GOT3 (cell line): Measurements from ENCODE around the gene ITFG1.
"Not testable (repeated sequence)": the region's sequence is repeated elsewhere in the genome, so short reads cannot be mapped to it uniquely, and the experiment has no call there.

Experiments used
- DNase-seq: peaks from one replicate; lab custom pipeline; 2025; ENCODE audit warnings: mixed read lengths; lab: John Stamatoyannopoulos, UW

ITFG1 gene

DNA sequence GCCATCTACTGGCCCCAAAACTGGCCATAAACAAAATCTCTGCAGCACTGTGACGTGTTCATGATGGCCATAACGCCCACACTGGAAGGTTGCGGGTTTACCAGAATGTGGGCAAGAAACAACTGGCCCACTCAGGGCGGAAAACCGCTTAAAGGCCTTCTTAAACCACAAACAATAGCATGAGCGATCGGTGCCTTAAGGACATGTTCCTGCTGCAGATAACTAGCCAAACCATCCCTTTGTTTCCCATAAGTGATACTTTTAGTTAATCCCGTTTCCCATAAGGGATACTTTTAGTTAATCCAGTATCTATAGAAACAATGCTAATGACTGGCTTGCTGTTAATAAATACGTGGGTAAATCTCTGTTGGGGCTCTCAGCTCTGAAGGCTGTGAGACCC lies 308.4 kb downstream of the ITFG1 start:
- not testable (repeated sequence) for DNase-seq

DNA sequence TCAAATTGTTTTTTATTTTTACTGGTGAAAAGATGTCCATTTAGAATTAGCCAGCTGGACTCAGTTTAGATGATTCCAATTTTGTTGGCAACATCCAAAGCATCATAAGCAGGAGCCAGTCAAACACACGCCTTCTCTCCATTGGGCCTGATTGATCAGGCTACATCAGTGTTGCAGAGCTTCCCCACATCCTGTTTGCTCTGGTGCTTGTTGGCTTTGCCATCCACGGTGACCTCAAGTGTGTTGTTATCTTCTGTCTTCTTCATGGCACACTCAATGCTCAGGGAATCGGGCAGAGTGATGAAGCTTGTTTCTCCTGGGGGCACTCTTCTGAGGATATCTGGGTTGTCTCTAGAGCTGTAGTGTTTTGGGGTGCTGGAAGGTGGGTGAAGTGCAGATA lies 310.8 kb downstream of the ITFG1 start:
- DNase-seq: no peak

DNA sequence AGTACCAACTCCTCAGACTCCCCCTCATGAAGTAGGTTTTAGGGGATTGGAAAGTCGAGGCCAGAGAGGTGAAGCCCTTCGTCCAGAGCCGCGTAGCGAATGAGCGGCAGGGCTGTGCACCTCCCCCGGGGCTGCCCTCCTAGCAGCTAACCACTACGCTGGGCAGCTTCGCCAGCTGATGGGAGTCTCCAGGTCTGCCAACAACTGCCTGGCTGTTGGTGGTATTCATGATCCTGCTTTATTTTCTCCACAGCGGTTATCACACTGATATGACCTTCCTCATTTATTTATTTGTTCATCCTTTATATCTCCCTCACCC lies 316.3 kb downstream of the ITFG1 start:
- DNase-seq: no peak

DNA sequence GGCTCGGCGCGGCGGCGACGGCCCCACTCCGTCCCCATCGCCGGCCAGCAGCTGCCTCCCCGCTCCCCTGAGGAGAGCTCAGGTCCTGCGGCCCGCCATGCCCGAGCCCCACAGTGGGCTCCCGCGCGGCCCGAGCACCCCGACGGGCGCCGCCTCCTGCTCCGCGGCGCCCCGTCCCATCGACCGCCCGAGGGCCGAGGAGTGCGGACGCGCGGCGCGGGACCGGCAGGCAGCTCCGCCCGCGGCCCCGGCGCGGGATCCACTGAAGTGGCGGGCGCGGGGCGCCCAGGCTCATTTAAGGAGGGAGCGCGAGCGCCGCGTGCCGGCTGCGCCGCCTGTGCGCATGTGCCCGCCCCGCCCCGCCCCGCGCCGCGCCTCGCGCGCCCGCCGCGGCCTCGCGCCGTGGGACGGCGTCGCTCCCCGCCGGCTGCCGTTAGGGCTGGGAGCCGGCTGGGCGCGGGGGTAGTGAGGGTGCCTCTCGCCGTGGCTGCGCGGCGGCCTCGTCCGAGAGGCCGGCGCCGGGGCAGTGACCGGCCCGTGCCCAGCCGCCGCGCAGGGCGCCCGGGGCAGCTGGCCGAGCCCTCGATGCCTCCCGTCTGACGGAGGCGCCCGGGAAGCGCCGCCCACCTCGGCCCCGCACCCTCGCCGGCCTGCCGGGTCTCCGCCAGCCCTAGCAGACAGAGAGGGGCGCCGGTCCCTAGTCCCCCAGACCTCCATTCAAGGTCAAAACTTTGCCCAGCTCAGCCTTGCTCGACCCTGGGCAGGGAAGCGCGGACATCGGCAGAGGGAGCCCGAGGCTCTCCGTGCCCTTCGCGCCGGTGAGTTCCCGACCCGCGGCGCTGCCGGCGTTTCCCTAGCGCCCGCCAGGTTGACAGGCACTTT lies 316.9 kb downstream of the ITFG1 start, which contains the start of gene NETO2:
TSS of gene NETO2 (minus strand) at position 269 of the 882 bp plus-strand sequence. CDS start 333 bp downstream, outside the sequence.
- DNase-seq: peak; percentile 57

DNA sequence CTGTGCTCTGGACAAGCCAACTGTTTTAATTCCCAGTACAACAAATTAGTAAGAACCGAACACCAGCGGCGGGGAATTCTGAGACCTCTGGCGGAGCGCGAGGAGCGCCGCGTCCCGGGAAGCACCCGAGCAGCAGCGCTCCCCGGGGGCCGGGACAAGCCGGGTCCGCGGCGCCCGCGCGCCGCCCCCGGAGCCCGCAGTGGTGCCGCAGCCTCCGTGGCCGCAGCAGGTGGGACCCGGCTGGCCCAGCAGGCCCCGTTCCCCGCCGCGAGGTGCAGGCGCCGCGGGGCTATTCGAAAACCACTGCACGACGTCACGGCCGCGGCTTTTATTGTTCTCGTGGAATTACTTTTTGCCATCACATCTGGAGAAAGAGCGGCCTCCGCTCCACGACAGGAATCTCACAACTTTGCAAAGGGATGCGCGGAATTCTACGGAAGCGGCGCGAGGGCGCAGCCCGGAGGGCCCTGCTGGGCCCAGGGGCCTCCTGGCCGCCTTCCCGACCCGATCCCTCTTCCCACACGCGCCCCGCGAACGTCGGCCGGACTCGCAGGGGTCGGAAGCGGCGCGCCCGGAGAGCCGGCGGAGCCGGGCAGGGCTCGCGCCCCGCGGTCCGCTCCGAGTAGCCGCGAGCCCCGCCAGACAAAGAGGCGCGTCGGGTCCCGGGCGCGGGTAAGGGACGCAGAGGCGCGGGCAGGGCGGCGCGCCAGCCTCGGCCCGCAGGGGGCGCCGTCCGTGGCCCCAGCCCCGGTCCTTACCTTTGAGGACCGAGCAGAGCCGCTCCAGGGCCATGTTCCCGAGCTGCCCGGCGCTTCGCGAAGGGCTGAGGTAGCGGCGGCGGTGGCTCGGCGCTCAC lies 317.8 kb downstream of the ITFG1 start:
- peak; percentile 54 for DNase-seq

DNA sequence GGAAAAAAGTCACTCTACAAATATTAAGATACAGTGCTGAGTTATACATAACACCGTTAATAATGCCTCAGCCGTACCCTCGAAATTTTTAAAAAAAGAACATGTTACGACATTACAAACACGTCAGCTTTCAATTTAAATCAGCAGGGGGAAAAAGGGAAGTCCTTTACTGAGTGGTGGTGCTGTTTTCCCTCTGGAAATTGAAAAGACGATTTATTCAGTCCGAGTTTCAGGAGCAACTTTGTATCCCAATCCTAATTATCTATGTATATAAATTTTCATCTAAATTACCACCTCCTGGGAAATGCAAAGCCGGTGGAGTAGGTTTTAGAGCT lies 318.4 kb downstream of the ITFG1 start:
- DNase-seq: no peak

DNA sequence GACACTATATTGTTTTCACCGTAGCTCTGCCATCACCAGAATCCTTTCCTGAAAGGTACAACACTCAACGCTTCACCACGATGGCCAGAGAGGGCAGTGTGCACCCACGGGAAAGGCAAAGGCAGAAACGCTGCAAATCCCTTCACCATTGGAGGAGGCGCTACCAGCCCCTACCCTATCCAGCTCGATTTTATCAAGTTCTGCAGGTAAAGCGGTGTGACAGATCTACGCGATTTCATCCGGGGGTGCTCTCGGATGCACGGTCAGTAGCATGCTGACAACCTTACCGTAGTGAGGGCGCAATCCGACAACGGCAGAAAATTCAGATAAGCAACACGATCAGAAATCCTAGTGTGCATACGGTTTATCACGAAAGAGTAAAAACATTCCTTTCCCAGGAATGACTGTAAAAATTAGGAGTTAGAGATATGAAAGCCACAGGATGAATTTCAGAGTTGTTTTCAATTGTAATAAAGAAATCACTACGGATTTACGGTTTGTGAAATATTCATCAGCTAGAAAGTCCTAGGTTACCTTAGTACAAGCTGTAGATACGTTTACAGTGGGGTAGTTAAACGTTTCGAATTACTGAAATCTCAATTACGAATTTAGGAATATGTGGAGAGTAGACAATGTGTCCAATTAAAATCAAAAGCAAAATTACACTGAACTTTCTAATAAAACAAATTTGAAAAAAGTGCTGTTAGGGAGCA lies 318.9 kb downstream of the ITFG1 start:
- DNase-seq: peak; percentile 46

DNA sequence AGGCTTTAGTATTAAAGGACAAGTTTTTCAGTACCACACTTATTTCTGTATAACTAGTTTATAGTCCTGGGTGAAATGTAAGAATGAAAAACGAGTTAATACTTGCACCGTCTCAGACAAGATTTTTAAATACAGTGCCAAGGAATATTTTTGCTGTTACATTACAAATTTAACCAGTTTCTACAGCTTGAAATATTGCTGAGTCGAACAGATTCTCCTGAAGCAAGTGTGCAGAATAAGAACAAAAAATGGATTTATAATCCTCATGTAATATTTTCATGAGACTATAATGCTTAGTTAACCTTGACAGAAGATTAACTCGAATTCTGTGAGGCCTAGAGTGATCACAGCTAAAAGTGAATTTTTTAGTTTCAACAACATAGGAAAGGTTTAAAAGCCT lies 320.2 kb downstream of the ITFG1 start:
- no peak for DNase-seq

DNA sequence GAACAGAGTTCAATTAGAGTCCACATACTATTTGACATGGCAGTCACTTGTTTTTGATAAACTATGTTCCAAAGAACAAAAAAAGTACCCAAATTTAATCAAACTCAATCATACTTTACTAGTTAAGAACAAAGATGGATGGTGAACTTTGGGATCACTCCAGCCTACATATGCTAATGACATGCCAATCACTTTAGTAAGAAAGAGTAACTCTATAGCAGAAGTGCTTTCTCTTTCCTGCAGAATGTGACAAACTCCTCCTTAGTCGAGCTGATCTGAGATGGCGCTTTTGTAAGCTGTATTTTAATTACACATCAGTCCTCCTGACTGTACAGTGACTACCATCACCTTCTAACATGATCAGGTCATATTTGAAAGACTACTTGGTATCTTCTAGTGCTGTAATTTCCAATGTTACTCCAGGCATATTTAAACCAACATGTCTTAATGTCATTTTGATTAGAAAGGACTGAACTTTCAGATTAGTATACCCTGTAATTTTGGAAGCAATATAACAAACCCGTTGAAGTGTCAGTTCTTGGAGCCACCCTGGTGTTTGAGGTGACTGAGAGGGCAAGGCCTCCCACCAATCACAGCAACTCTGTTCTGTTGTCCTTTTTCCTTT lies 321.2 kb downstream of the ITFG1 start:
- DNase-seq: no peak

DNA sequence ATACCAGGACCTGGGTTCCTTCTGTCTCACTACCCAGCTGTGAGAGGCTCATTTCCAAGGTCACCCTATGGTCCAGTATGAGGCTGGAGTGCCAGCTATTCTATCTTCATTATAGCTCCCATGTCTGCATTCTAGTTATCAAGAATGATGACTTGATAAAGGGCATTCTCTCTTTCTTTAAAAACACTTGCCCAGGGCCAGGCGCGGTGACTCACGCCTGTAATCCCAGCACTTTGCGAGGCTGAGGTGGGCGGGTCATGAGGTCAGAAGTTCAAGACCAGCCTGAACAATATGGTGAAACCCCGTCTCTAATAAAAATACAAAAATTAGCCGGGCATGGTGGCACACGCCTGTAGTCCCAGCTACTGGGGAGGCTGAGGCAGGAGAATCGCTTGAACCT lies 322.9 kb downstream of the ITFG1 start:
- DNase-seq: not testable (repeated sequence)

DNA sequence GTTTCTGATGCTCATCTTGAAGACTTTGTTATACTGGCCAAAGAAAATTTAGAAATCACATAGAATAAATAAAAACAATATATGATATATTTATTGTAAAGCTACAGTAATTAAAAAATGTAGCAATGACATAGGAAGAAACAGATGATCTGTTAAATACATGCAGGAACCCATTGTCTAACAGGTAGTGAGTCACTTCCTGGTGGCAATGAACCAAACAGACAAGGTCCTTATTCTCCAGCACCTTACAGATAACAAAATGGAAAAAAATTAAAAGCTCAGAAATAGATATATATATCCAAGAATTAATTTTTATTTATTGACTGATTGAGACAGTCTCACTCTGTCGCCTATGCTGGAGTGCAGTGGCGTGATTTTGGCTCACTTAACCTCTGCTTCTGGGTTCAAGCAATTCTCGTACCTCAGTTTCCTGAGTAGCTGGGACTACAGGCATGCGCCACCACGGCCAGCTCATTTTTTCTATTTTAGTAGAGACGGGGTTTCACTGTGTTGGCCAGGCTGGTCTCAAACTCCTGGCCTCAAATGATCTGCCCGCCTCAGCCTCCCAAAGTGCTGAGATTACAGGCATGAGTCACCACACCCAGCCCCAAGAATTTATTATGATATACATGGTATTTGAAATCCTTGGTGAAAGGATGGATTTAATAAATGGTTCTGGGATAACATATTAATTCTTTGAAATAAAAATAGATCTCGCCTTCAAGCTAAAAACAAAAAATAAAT lies 324.6 kb downstream of the ITFG1 start:
- DNase-seq: no peak

DNA sequence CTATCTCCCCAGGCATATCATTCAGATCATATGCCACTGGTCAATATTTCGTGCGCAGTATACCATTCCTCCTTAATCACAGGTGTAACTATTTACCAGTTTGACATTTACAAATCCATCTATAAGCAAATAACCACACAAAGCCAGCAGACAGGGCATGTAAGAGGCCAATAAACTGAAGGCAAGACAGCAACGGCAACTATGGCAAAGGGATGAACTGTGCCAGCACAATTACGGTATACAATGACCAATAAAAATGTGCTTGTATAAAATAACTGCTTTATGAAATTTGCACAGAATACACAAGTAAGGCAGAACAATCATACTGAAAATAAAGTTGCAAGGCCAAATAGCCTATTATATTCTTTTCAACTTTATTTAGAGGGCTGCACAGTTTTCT lies 326.3 kb downstream of the ITFG1 start:
- DNase-seq: no peak

DNA sequence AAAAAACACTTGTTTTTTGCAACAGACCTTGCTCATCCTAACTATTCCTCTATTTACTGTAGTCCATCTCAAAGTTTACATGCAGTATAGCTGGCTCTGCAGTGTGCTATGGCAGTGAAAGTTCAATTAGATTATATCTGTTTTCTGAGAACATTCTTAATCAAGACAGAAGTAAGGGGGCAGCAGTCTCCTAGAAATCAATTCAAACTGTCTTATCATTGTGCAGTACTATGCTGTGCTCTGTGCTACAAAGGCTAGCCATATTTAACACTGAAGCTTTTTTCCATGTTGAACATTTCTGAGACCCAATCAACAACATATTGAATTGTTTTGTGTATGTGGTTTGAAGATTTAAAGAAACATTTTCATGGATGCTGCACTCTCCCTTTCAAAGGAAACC lies 328.6 kb downstream of the ITFG1 start:
- no peak for DNase-seq

DNA sequence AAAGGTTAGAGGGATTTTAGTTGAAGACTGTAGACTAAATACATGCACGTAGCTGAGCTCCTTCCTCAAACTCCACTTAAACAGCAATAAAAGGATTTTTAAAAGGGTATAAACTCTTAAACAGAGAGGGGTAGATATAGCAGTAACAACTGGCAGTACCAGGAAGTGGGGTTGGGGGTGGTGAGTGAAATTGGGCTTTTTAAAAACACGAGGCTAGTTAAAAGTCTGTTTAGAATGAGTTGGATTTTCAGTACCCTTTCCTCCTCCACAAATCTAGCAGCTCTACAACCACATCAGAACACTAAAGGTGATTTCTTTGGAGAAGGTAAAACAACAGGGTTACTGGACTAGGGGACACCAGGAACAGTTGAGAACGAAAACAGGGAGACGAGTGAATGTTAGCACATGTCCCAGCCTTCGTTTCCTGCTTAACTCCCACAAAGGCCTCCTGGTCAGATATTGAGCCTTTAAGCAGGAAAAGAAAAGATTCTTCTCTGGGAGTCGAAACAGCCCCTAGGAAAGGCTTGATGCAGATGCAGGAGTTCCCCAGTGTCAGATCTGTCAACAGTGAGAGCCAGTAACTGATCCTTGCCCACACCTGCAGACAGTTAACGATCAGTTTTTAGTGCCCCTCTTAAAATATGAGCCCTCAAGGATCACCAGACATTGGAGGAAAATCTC lies 331.0 kb downstream of the ITFG1 start:
- no peak for DNase-seq

DNA sequence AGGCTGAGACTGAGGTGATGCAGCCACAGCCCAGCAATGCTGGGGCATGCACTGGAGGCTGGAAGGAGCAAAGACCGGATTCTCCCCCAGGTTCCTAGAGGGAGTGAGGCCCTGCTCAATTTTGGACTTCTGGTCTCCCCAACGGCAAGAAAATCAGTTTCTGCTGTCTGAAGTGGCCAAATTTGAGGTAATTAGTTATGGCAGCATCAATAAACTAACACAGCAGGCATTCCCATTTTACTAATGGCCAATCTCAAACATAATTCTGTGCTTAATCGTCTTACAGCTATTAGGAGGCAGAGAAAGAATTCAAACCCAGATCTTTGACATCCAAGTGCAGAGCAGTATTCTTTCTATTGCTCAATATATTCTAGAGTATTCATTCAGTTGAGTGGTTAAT lies 333.3 kb downstream of the ITFG1 start:
- no peak for DNase-seq

DNA sequence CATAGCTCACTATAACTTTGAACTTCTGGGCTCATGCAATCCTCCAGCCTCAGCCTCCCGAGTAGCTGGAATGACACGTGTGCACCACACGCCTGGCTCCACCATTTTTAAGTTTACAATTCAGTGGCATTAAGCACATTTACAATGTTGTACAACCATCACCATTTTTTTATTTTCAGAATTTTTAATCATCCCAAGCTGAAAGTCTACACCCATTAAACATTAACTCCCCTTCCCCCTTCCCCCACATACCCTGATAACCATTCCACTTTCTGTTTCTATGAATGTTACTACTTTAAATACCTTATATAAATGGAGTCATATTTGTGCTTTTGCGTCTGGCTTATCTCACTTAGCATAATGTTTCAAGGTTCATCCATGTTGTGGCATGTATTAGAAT lies 335.1 kb downstream of the ITFG1 start:
- no peak for DNase-seq

DNA sequence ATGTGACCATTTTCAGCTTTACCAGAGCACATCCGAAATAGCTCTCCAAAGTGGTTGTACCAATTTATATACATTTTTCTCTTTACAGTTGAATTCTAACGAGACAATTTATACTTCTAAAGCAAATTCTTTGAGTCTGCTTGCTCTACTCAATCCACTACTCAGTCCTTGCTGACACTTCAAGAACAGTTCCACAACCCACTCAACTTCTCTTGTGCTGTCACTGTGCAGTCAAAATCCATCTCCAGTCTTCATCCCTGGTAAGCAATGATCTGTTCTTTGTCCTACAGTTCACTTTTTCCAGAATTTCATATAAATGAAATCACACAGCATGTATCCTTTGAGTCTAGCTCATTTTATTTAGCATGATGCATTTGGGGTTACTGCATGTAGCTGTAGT lies 347.7 kb downstream of the ITFG1 start:
- no peak for DNase-seq

DNA sequence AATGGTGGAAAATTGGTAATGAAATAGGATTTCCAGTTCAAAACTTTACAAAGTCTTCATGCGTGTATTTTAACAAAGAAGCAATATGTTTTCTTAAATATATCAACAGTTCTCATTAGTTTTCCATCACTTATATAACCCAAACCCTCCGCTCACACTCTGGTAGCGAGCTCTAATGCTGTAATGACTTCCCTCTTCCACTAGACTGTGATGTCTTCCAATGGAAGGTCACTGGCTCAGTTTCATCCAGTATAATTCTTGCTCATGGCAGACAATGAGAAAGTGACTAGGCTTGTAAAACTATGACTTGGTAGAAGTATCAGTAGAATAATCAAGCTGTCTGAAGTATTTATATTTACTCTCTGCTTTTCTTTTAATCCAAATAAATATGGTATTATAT lies 349.9 kb downstream of the ITFG1 start:
- no peak for DNase-seq

DNA sequence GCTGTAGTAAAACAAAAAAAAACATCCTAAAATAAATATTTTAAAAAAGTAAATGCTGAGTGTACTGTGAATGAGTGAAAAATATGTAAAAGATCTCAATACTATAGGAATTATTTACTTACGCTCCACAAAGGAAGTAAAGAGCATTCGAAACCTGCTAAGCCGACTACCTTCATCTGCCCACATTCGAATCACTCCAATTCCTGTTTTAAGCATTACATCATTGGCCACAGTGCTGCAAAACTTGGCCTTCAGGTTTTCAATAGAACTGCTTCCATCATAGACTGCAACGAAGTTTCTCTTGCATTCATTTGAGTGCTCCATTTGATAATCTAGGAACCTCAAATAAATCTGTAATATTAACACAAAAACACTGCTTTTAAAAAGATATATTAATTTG lies 351.5 kb downstream of the ITFG1 start:
- no peak for DNase-seq
